Stimulated activated CD8-positive, alpha-beta memory T cell treated with anti-CD3 and anti-CD28 coated beads, Interleukin-4, amount 100 ng/mL, for 4 hours (primary cell): ENCODE measurements around the gene CLCNKA.
A peak's percentile ranks its signal among the peaks of the same experiment; 100 is the strongest.

Experiments used
- DNase-seq, 2 donors: peaks; one replicate each; pipeline ENCODE4 v3.0.0-alpha.2; 2020; ENCODE audit warnings: low read depth in 2 of 2, low spot score in 1 of 2

CLCNKA gene

GRCh38 chr1:16076031-16076864, 54.4 kb downstream of the CLCNKA start:
- DNase-seq: no peak

- no peak for DNase-seq
These were observed 55.0 kb downstream of the CLCNKA start for GRCh38 chr1:16076865-16077238.

- DNase-seq: no peak
These were observed 55.8 kb downstream of the CLCNKA start for GRCh38 chr1:16077406-16078245.

- peak; percentile 44 for DNase-seq
These were observed 57.3 kb downstream of the CLCNKA start for GRCh38 chr1:16078925-16079656.

- DNase-seq: no peak
These were observed 58.8 kb downstream of the CLCNKA start for GRCh38 chr1:16080422-16081150.

GRCh38 chr1:16081636-16082035, 59.8 kb downstream of the CLCNKA start:
- DNase-seq: no peak

GRCh38 chr1:16082283-16083038, 60.6 kb downstream of the CLCNKA start:
- DNase-seq: peak; percentile 21 to 42

GRCh38 chr1:16083486-16083885, 61.6 kb downstream of the CLCNKA start:
- no peak for DNase-seq
